SK-N-MC (cell line): ENCODE data around the gene NRG4.

Experiments used
- DNase-seq: peaks from one replicate; pipeline ENCODE4 v3.0.0-alpha.2; 2011; ENCODE audit warnings: low read depth, low spot score
- H3K27ac ChIP-seq: fragments of 200-600 bp; sonication (generic); 2 replicates; pipeline ENCODE4 v1.5.1; 2016; ENCODE audit warnings: mixed run types
- H3K36me3 ChIP-seq: fragments of 200-600 bp; sonication (generic); 2 replicates; pipeline ENCODE4 v1.6.1; 2017; ENCODE audit warnings: antibody characterized with exemption, low read length, mixed read lengths; ENCODE audit not compliant: insufficient read depth
- H3K4me3 ChIP-seq: fragments of 200-600 bp; sonication (generic); 2 replicates; pipeline ENCODE4 v1.5.1; 2016
- H3K9ac ChIP-seq: fragments of 200-600 bp; sonication (generic); 2 replicates; pipeline ENCODE4 v1.8.0; 2017; ENCODE audit warnings: mixed run types, mixed read lengths; ENCODE audit not compliant: insufficient read length
- H3K9me3 ChIP-seq: fragments of 200-600 bp; sonication (generic); 2 replicates; pipeline ENCODE4 v1.6.1; 2017; ENCODE audit warnings: low read depth, mild to moderate bottlenecking, antibody characterized with exemption, low read length, moderate library complexity, mixed read lengths
- EZH2 ChIP-seq: fragments of 200-600 bp; sonication (generic); IDR thresholded peaks from one replicate; pipeline ENCODE4 v1.6.1; 2017; ENCODE audit warnings: antibody characterized with exemption
- FOXP2 ChIP-seq: optimal IDR thresholded peaks from 2 replicates; pipeline ENCODE3; 2011; ENCODE audit warnings: mild to moderate bottlenecking, moderate library complexity; ENCODE audit not compliant: insufficient read depth; ENCODE audit errors: extremely low read length, control extremely low read depth
- POLR2AphosphoS5 ChIP-seq: IDR thresholded peaks from 2 replicates; pipeline ENCODE4 v1.6.1; 2012; ENCODE audit warnings: mild to moderate bottlenecking, low read depth, low read length, borderline replicate concordance

NRG4 gene

DNA sequence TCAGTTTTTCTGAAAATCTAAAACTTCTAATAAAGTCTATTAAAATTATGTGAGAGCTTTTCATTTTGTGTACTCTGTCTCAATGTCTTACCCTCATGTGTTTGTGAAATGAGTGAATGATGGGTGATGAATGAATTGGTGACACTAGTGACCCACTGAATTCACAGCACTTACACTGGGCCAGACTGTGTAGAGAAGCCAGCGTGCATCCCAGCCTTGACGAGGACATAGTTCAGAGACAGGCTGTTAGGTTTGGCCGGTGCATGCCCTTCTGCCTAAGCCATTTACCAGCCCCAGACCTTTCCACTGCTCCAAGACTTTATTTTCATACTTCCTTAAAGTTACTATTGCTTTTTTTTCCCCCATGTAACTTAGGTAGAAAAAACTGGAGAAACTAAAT is 69.8 kb downstream of the NRG4 start:
- no peak overlapping the region for H3K9ac ChIP-seq
- TF ChIP-seq POLR2AphosphoS5 (no peak), FOXP2 (no peak), EZH2 (no peak)
- no peak for DNase-seq
- no peak overlapping the region for H3K27ac ChIP-seq
- peaks cover 8% of the 10 kb centered on the region for H3K36me3 ChIP-seq
- no peaks in the 10 kb centered on the region for H3K9me3 ChIP-seq
- H3K4me3 ChIP-seq: no peak overlapping the region

- Histone ChIP-seq H3K36me3 (peaks cover 67% of the 10 kb centered on the region), H3K9ac (no peak overlapping the region), H3K9me3 (no peaks in the 10 kb centered on the region), H3K4me3 (no peak overlapping the region), H3K27ac (no peak overlapping the region)
- no peak for DNase-seq
- TF ChIP-seq FOXP2 (no peak), EZH2 (no peak), POLR2AphosphoS5 (no peak)
Measured at GRCh38 chr15:75930866-75931265, 81.4 kb downstream of the NRG4 start.

DNA sequence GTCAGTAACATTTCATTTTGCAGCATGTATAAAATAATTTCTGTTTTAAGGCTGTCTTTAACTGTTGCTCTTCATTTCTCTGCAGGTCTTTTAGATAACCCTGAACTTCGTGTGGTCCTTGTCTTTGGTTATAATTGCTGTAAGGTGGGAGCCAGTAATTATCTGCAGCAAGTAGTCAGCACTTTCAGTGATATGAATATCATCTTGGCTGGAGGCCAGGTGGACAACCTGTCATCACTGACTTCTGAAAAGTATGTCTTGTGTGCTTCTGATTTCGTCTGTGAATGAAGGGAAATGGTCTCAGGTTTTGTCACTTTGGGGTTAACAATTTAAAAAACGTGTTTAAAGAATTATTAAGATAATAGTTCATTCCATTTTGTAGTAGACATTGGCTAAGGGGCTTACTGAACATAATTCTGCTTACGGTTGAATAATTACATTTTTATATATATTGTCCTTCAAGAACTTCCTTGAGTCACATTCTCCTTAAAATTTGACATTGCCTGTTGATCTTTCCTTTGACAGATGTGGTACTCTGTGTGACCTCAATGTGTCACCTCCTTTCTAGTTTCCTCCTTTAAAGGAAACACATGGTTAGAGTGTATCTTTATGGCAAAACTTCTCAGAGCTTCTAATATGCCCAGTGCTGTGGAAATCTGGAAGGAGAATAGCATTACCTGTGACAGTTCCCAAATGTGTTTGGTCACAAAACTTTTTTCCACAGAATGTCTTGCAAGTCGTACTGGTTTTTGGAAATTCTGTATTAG is 82.2 kb downstream of the NRG4 start:
- DNase-seq: no peak
- Histone ChIP-seq H3K27ac (no peak overlapping the region), H3K9me3 (no peaks in the 10 kb centered on the region), H3K4me3 (no peak overlapping the region), H3K36me3 (peaks cover 63% of the 10 kb centered on the region), H3K9ac (no peak overlapping the region)
- TF ChIP-seq FOXP2: no peak
- no peak for TF ChIP-seq POLR2AphosphoS5
- TF ChIP-seq EZH2: no peak

- TF ChIP-seq FOXP2 (no peak), POLR2AphosphoS5 (no peak)
- Histone ChIP-seq H3K9me3 (no peaks in the 10 kb centered on the region), H3K27ac (no peak overlapping the region), H3K9ac (no peak overlapping the region), H3K36me3 (peaks cover 54% of the 10 kb centered on the region), H3K4me3 (no peak overlapping the region)
- no peak for DNase-seq
Measured at GRCh38 chr15:75928680-75929608, 83.3 kb downstream of the NRG4 start.

DNA sequence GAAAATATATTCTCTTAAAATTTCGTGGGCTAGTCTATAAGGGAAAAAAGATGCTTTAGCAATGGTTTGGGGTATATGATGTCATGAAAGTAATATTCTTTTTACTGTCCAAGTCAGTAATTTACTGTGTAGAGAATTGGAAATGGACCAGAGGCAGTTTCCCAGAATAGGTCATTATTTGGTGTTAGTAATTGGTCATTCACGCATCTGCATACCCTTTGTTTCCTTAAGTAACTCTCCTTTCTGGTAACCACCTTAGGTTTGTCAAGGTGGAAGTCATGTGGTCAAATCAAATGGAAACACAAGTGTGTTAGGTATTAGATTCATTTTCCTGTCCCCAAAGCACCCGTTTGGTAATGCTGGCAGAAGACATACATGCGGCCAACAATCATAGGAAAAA is 84.6 kb downstream of the NRG4 start:
- Histone ChIP-seq H3K4me3 (no peak overlapping the region), H3K9me3 (no peaks in the 10 kb centered on the region), H3K36me3 (peaks cover 44% of the 10 kb centered on the region), H3K27ac (no peak overlapping the region), H3K9ac (no peak overlapping the region)
- no peak for DNase-seq
- TF ChIP-seq POLR2AphosphoS5: no peak
- TF ChIP-seq FOXP2: no peak
- no peak for TF ChIP-seq EZH2

DNA sequence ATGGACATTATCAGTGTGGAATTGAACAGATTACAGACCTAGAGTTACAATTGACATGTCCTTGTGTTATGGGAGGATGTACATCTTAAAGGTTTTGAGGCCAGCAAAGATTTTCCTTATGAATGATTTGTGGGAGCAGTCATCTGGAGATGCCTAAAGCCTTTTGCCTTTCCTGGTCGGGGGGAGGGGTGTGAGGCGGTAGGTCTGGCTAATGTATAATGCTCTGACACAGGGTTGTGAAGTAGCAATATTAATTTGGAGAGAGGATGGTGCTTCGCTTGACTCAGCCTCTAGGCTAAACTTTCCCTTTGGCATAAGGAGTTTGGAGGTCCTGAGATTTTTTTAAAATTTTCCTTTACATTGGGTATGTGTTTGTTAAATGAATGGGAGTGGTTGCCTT is 85.3 kb downstream of the NRG4 start:
- no peak for DNase-seq
- Histone ChIP-seq H3K36me3 (peaks cover 39% of the 10 kb centered on the region), H3K9ac (no peak overlapping the region), H3K4me3 (no peak overlapping the region), H3K27ac (no peak overlapping the region), H3K9me3 (no peaks in the 10 kb centered on the region)
- TF ChIP-seq EZH2 (no peak), POLR2AphosphoS5 (no peak), FOXP2 (no peak)

DNA sequence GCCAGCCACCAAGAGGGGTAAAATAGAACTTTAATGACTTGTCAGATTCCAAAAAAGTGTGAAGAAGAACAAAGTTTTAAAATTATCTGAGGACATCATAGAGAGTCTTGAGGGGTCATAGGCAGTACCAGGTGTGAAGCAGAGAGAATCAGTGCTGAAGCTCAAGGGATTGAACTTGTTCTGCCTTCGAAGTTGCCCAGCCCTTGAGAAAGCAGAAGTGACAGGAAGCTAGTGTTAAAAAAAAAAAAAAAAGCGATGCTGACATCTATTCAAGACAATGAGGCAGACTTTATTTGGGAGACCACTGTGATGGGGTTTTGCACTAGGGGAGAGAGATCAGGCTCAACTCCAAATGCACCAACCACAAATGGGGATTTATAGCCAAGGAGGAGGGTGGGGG is 86.8 kb downstream of the NRG4 start:
- Histone ChIP-seq H3K36me3 (peaks cover 29% of the 10 kb centered on the region), H3K9me3 (no peaks in the 10 kb centered on the region), H3K27ac (no peak overlapping the region), H3K4me3 (no peak overlapping the region), H3K9ac (no peak overlapping the region)
- TF ChIP-seq EZH2 (no peak), FOXP2 (no peak), POLR2AphosphoS5 (no peak)
- DNase-seq: no peak

- no peak overlapping the region for H3K4me3 ChIP-seq
- H3K36me3 ChIP-seq: peaks cover 29% of the 10 kb centered on the region
- H3K9ac ChIP-seq: no peak overlapping the region
- no peak for TF ChIP-seq EZH2
- TF ChIP-seq FOXP2: no peak
- no peak for TF ChIP-seq POLR2AphosphoS5
- H3K9me3 ChIP-seq: no peaks in the 10 kb centered on the region
- DNase-seq: no peak
- H3K27ac ChIP-seq: no peak overlapping the region
Measured at GRCh38 chr15:75924576-75924975, 87.6 kb downstream of the NRG4 start.
